Naive B cell (primary cell): Measurements from ENCODE around the gene PCCA. TPM values are rescaled to one million over a fixed set of nuclear protein-coding genes. Genes with fewer than 3 reads are reported as not detected.
A peak's percentile ranks its signal among the peaks of the same experiment; 100 is the strongest.
"Not testable (repeated sequence)": the region's sequence is repeated elsewhere in the genome, so short reads cannot be mapped to it uniquely, and the experiment has no call there.

ENCODE experiments used
- ATAC-seq, 2 donors: fragments of 150-1000 bp; cut with Tn5 transposase; 2 replicates each; pipeline ENCODE4 v1.10.0; 2021; ENCODE audit warnings: low read depth in 2 of 2, mild to moderate bottlenecking in 2 of 2, moderate library complexity in 2 of 2
- DNase-seq: peaks from one replicate; pipeline ENCODE4 v3.0.0; 2022
- H3K27ac Mint-ChIP-seq, 6 donors: one replicate each; pipeline ENCODE4 v1.8.0; 2020 to 2022; ENCODE audit warnings: mild to moderate bottlenecking in 6 of 6, mixed read lengths in 6 of 6, moderate library complexity in 5 of 6, inconsistent platforms in 2 of 6
- H3K27me3 Mint-ChIP-seq, 3 donors: one replicate each; pipeline ENCODE4 v1.8.0; 2021 to 2022; ENCODE audit warnings: mixed read lengths in 3 of 3, mild to moderate bottlenecking in 1 of 3
- H3K36me3 Mint-ChIP-seq, 2 donors: one replicate each; pipeline ENCODE4 v1.8.0; 2020 to 2022; ENCODE audit warnings: mixed read lengths in 2 of 2, inconsistent platforms in 1 of 2, mild to moderate bottlenecking in 1 of 2
- H3K4me1 Mint-ChIP-seq, 3 donors: one replicate each; pipeline ENCODE4 v1.8.0; 2020 to 2022; ENCODE audit warnings: mixed read lengths in 3 of 3, inconsistent platforms in 1 of 3, mild to moderate bottlenecking in 1 of 3, moderate library complexity in 1 of 3
- H3K4me3 Mint-ChIP-seq, 8 donors: one replicate each; pipeline ENCODE4 v1.8.0; 2020 to 2022; ENCODE audit warnings: mild to moderate bottlenecking in 8 of 8, mixed read lengths in 8 of 8, moderate library complexity in 8 of 8, inconsistent platforms in 2 of 8
- H3K9me3 Mint-ChIP-seq, 7 donors: one replicate each; pipeline ENCODE4 v1.8.0; 2020 to 2022; ENCODE audit warnings: mixed read lengths in 7 of 7, mild to moderate bottlenecking in 5 of 7, inconsistent platforms in 2 of 7, moderate library complexity in 1 of 7
- polyA plus RNA-seq, 6 donors: library from polyadenylated mRNA; unstranded; fragments of 300-500 nt; fragmentation: Illumina TruSeq; gene quantifications; one replicate each; pipeline ENCODE4 v1.2.3, GENCODE V29; 2021; ENCODE audit warnings: low read depth in 6 of 6

Gene PCCA
- polyA plus RNA-seq, 6 donors from 2014 or later: 2.4 to 8.4 (median 4.6) TPM

GRCh38 chr13:100565286-100565685 is 476.4 kb downstream of the PCCA start:
- ATAC-seq (no peak), DNase-seq (no peak)
- H3K27me3 Mint-ChIP-seq: no peaks in the 10 kb centered on the region
- H3K4me1 Mint-ChIP-seq: no peaks in the 10 kb centered on the region
- H3K27ac Mint-ChIP-seq: no peak overlapping the region
- H3K36me3 Mint-ChIP-seq: peaks cover 19 to 22% of the 10 kb centered on the region in 2 donors
- H3K4me3 Mint-ChIP-seq: no peak overlapping the region
- peaks cover 0 to 6% (median 0%) of the 10 kb centered on the region in 7 donors for H3K9me3 Mint-ChIP-seq

GRCh38 chr13:100566543-100566942 is 477.6 kb downstream of the PCCA start:
- DNase-seq: no peak
- H3K4me3 Mint-ChIP-seq: no peak overlapping the region
- no peak for ATAC-seq
- peaks cover 0 to 6% (median 0%) of the 10 kb centered on the region in 7 donors for H3K9me3 Mint-ChIP-seq
- no peaks in the 10 kb centered on the region for H3K4me1 Mint-ChIP-seq
- no peaks in the 10 kb centered on the region for H3K27me3 Mint-ChIP-seq
- peaks cover 19 to 22% of the 10 kb centered on the region in 2 donors for H3K36me3 Mint-ChIP-seq
- H3K27ac Mint-ChIP-seq: no peak overlapping the region

GRCh38 chr13:100573121-100573520 is 484.2 kb downstream of the PCCA start:
- H3K27ac Mint-ChIP-seq: no peak overlapping the region
- H3K9me3 Mint-ChIP-seq: no peaks in the 10 kb centered on the region

DNA sequence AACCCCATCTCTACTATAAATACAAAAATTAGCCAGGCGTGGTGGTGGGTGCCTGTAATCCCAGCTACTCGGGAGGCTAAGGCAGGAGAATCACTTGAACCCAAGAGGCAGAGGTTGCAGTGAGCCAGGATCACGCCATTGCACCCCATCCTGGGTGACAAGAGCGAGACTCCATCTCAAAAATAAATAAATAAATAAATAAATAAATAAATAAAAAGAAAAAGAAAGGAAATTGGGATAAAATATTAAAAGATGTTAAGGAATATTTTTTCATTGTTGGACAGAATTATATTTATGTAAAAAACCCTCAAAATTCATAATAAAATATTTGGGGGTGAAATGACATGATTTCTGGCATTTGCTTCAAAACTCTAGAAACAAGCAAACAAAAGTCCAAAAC is 488.3 kb downstream of the PCCA start:
- not testable (repeated sequence) for H3K27me3 Mint-ChIP-seq, DNase-seq, H3K4me1 Mint-ChIP-seq, H3K4me3 Mint-ChIP-seq, ATAC-seq, H3K27ac Mint-ChIP-seq, H3K9me3 Mint-ChIP-seq
- H3K36me3 Mint-ChIP-seq: peaks cover 15 to 27% of the 10 kb centered on the region in 2 donors

More at GRCh38 chr13:100573121-100573520, 484.2 kb downstream of the PCCA start:
- ATAC-seq: peak; percentile 64 to 73
- H3K4me1 Mint-ChIP-seq: peaks cover 0 to 2% (median 0%) of the 10 kb centered on the region in 3 donors
- DNase-seq: peak; percentile 60
- peaks cover 0 to 1% of the 10 kb centered on the region in 2 donors for H3K36me3 Mint-ChIP-seq
- no peak overlapping the region for H3K4me3 Mint-ChIP-seq
- H3K27me3 Mint-ChIP-seq: no peaks in the 10 kb centered on the region

Other genes with a start within 250 kb of the PCCA start
- gene ZIC5, start 117.3 kb upstream of the PCCA start, polyA plus RNA-seq: not detected
- not detected for gene ZIC2, start 107.3 kb upstream of the PCCA start, polyA plus RNA-seq